HG02973 (cell line): ENCODE data around the gene CAMTA1.
A peak's percentile ranks its signal among the peaks of the same experiment; 100 is the strongest.

ENCODE experiments used
- ATAC-seq: cut with Tn5 transposase; IDR thresholded peaks from one replicate; pipeline ENCODE4 v1.9.1; 2021; ENCODE audit warnings: moderate library complexity; ENCODE audit not compliant: unreplicated experiment

Gene CAMTA1

GRCh38 chr1:6871300-6871972 lies 86.2 kb downstream of the CAMTA1 start:
- ATAC-seq: no peak

- no peak for ATAC-seq
Measured at GRCh38 chr1:6872573-6873261, 87.5 kb downstream of the CAMTA1 start.

- no peak for ATAC-seq
Measured at GRCh38 chr1:6873298-6874015, 88.2 kb downstream of the CAMTA1 start.

GRCh38 chr1:6874298-6874697 lies 89.0 kb downstream of the CAMTA1 start:
- no peak for ATAC-seq

- no peak for ATAC-seq
Measured at GRCh38 chr1:6880951-6881690, 95.9 kb downstream of the CAMTA1 start.

GRCh38 chr1:6882414-6882813 lies 97.2 kb downstream of the CAMTA1 start:
- no peak for ATAC-seq

GRCh38 chr1:6884652-6885153 lies 99.4 kb downstream of the CAMTA1 start:
- ATAC-seq: no peak

- no peak for ATAC-seq
Measured at GRCh38 chr1:6885426-6885825, 100.2 kb downstream of the CAMTA1 start.

GRCh38 chr1:6886523-6886922 lies 101.3 kb downstream of the CAMTA1 start:
- ATAC-seq: no peak

GRCh38 chr1:6888268-6888667 lies 103.0 kb downstream of the CAMTA1 start:
- ATAC-seq: no peak

- no peak for ATAC-seq
Measured at GRCh38 chr1:6888870-6889269, 103.6 kb downstream of the CAMTA1 start.

GRCh38 chr1:6889875-6890480 lies 104.7 kb downstream of the CAMTA1 start:
- ATAC-seq: no peak

- no peak for ATAC-seq
Measured at GRCh38 chr1:6890686-6891085, 105.4 kb downstream of the CAMTA1 start.

GRCh38 chr1:6891781-6892579 lies 106.7 kb downstream of the CAMTA1 start:
- ATAC-seq: peak; percentile 62

GRCh38 chr1:6893388-6893787 lies 108.1 kb downstream of the CAMTA1 start:
- ATAC-seq: no peak

GRCh38 chr1:6897138-6897537 lies 111.9 kb downstream of the CAMTA1 start:
- no peak for ATAC-seq

GRCh38 chr1:6898974-6899539 lies 113.8 kb downstream of the CAMTA1 start:
- ATAC-seq: no peak

GRCh38 chr1:6899621-6900020 lies 114.4 kb downstream of the CAMTA1 start:
- no peak for ATAC-seq

- no peak for ATAC-seq
Measured at GRCh38 chr1:6902153-6902552, 116.9 kb downstream of the CAMTA1 start.
